Neural crest cell (in vitro differentiated cells): ENCODE data around the gene SORCS3. TPM values are rescaled to one million over a fixed set of nuclear protein-coding genes. Genes with fewer than 3 reads are reported as not detected.

Experiments used
- DNase-seq: peaks from one replicate; pipeline ENCODE4 v3.0.0; 2021; ENCODE audit warnings: low read depth, mixed read lengths, low spot score
- H3K27ac Mint-ChIP-seq: one replicate; pipeline ENCODE4 v1.8.0; 2021; ENCODE audit warnings: mild to moderate bottlenecking, mixed read lengths; ENCODE audit not compliant: unreplicated experiment
- H3K27me3 Mint-ChIP-seq: 2 replicates; pipeline ENCODE4 v1.8.0; 2021; ENCODE audit warnings: low read depth, mild to moderate bottlenecking, mixed read lengths
- H3K36me3 Mint-ChIP-seq: 2 replicates; pipeline ENCODE4 v1.8.0; 2021; ENCODE audit warnings: low read depth, mild to moderate bottlenecking, mixed read lengths
- H3K4me1 Mint-ChIP-seq: 2 replicates; pipeline ENCODE4 v1.8.0; 2021; ENCODE audit warnings: mixed read lengths
- H3K4me3 Mint-ChIP-seq: one replicate; pipeline ENCODE4 v1.8.0; 2021; ENCODE audit warnings: mild to moderate bottlenecking, mixed read lengths
- H3K9me3 Mint-ChIP-seq: 2 replicates; pipeline ENCODE4 v1.8.0; 2021; ENCODE audit warnings: mixed read lengths
- CTCF ChIP-seq: fragments of 200-600 bp; sonication (generic); conservative IDR thresholded peaks from 2 replicates; pipeline ENCODE4 v1.5.0; 2021; ENCODE audit warnings: antibody characterized with exemption, mild to moderate bottlenecking
- long read RNA-seq: library from polyadenylated mRNA; unstranded; transcript quantifications from one replicate; pipeline ENCODE4 v2.0.0, GENCODE V29; 2020
- total RNA-seq: library from RNA; stranded (reverse); gene quantifications from 2 replicates; pipeline ENCODE4 v1.2.1, GENCODE V29; 2021

Gene SORCS3
- total RNA-seq, result 3.3 and 3.4 TPM in 2 replicates
- long read RNA-seq, result 0 reads

GRCh38 chr10:104641187-104641936 is at the start of gene SORCS3:
Gene SORCS3, plus strand, starts transcription at chr10:104641290.
- peak; percentile 28 for DNase-seq
- Mint-ChIP-seq H3K36me3 (peaks cover 9% of the 10 kb centered on the region), H3K9me3 (no peaks in the 10 kb centered on the region), H3K4me3 (peak within 1 kb of the TSS; percentile 89), H3K4me1 (peaks cover 20% of the 10 kb centered on the region), H3K27me3 (peaks cover 92% of the 10 kb centered on the region), H3K27ac (no peak within 1 kb of the TSS)
- no peak for TF ChIP-seq CTCF

- H3K36me3 Mint-ChIP-seq, result no peaks in the 10 kb centered on the region
- H3K4me1 Mint-ChIP-seq, result no peaks in the 10 kb centered on the region
- no peak overlapping the region for H3K27ac Mint-ChIP-seq
- peaks cover 16% of the 10 kb centered on the region for H3K27me3 Mint-ChIP-seq
- no peaks in the 10 kb centered on the region for H3K9me3 Mint-ChIP-seq
- no peak for TF ChIP-seq CTCF
- no peak for DNase-seq
- no peak overlapping the region for H3K4me3 Mint-ChIP-seq
Measured at GRCh38 chr10:104591441-104591840, 49.6 kb upstream of the SORCS3 start.

- no peak for DNase-seq
- Mint-ChIP-seq H3K27ac (no peak overlapping the region), H3K27me3 (peaks cover 4% of the 10 kb centered on the region), H3K4me1 (no peaks in the 10 kb centered on the region), H3K36me3 (no peaks in the 10 kb centered on the region), H3K9me3 (peaks cover 4% of the 10 kb centered on the region), H3K4me3 (no peak overlapping the region)
- no peak for TF ChIP-seq CTCF
Measured at GRCh38 chr10:104601166-104601565, 39.9 kb upstream of the SORCS3 start.

- no peak overlapping the region for H3K27ac Mint-ChIP-seq
- H3K27me3 Mint-ChIP-seq, result peaks cover 2% of the 10 kb centered on the region
- peaks cover 8% of the 10 kb centered on the region for H3K36me3 Mint-ChIP-seq
- H3K9me3 Mint-ChIP-seq, result peaks cover 22% of the 10 kb centered on the region
- no peak overlapping the region for H3K4me3 Mint-ChIP-seq
- no peak for DNase-seq
- H3K4me1 Mint-ChIP-seq, result no peaks in the 10 kb centered on the region
- no peak for TF ChIP-seq CTCF
Measured at GRCh38 chr10:104608091-104608828, 32.8 kb upstream of the SORCS3 start.

GRCh38 chr10:104612571-104613205 is 28.4 kb upstream of the SORCS3 start:
- H3K27ac Mint-ChIP-seq, result no peak overlapping the region
- H3K36me3 Mint-ChIP-seq, result peaks cover 8% of the 10 kb centered on the region
- TF ChIP-seq CTCF, result no peak
- peaks cover 3% of the 10 kb centered on the region for H3K27me3 Mint-ChIP-seq
- peaks cover 17% of the 10 kb centered on the region for H3K9me3 Mint-ChIP-seq
- no peak overlapping the region for H3K4me3 Mint-ChIP-seq
- no peak for DNase-seq
- peaks cover 6% of the 10 kb centered on the region for H3K4me1 Mint-ChIP-seq
